H9 (cell line): ENCODE data around the gene TMEM80. TPM values are rescaled to one million over a fixed set of nuclear protein-coding genes. Genes with fewer than 3 reads are reported as not detected.

Experiments used
- DNase-seq: peaks from one replicate; pipeline ENCODE4 v3.0.0-alpha.2; 2017
- H2AFZ ChIP-seq: one replicate; pipeline ENCODE4 v1.6.1; 2013; ENCODE audit warnings: mild to moderate bottlenecking, low read length, control low read depth, moderate library complexity
- H2AK5ac ChIP-seq: 2 replicates; pipeline ENCODE4 v1.6.1; 2013; ENCODE audit warnings: low read length, control low read depth, mixed read lengths; ENCODE audit not compliant: insufficient read length
- H2BK120ac ChIP-seq: one replicate; pipeline ENCODE4 v1.6.1; 2013; ENCODE audit warnings: low read depth, mild to moderate bottlenecking, low read length, control low read depth, inconsistent platforms; ENCODE audit not compliant: poor library complexity, severe bottlenecking
- H2BK12ac ChIP-seq: 2 replicates; pipeline ENCODE4 v1.6.1; 2013; ENCODE audit warnings: low read length, control low read depth, mixed read lengths, low read depth; ENCODE audit not compliant: insufficient read length
- H2BK15ac ChIP-seq: 2 replicates; pipeline ENCODE4 v1.6.1; 2013; ENCODE audit warnings: low read depth, low read length, control low read depth
- H2BK20ac ChIP-seq: one replicate; pipeline ENCODE4 v1.6.1; 2013; ENCODE audit warnings: low read depth, mild to moderate bottlenecking, low read length, control low read depth, inconsistent platforms; ENCODE audit not compliant: poor library complexity, severe bottlenecking
- H2BK5ac ChIP-seq: 2 replicates; pipeline ENCODE4 v1.6.1; 2013; ENCODE audit warnings: low read length, control low read depth, mixed read lengths; ENCODE audit not compliant: insufficient read length
- H3K14ac ChIP-seq: 2 replicates; pipeline ENCODE4 v1.6.1; 2013; ENCODE audit warnings: low read length, control low read depth; ENCODE audit not compliant: insufficient read depth
- H3K18ac ChIP-seq: 2 replicates; pipeline ENCODE4 v1.6.1; 2013; ENCODE audit warnings: low read depth, mild to moderate bottlenecking, mixed read lengths, low read length, control low read depth; ENCODE audit not compliant: insufficient read length
- H3K23ac ChIP-seq: 2 replicates; pipeline ENCODE4 v1.6.1; 2013; ENCODE audit warnings: low read length, control low read depth, mixed read lengths, low read depth; ENCODE audit not compliant: insufficient read length
- H3K23me2 ChIP-seq: 2 replicates; pipeline ENCODE4 v1.6.1; 2013; ENCODE audit warnings: low read depth, mild to moderate bottlenecking, mixed read lengths, low read length, control low read depth; ENCODE audit not compliant: insufficient read length, poor library complexity, severe bottlenecking
- H3K27ac ChIP-seq: 2 replicates; pipeline ENCODE4 v1.5.1; 2013; ENCODE audit warnings: low read length, control low read depth, mixed read lengths, low read depth; ENCODE audit not compliant: insufficient read length
- H3K27me3 ChIP-seq: 2 replicates; pipeline ENCODE4 v1.6.1; 2013; ENCODE audit warnings: low read length, control low read depth, inconsistent platforms; ENCODE audit not compliant: insufficient read depth
- H3K4ac ChIP-seq: 2 replicates; pipeline ENCODE4 v1.6.1; 2013; ENCODE audit warnings: low read depth, mild to moderate bottlenecking, control low read depth, inconsistent platforms, low read length, moderate library complexity
- H3K4me1 ChIP-seq: 2 replicates; pipeline ENCODE4 v1.6.1; 2013; ENCODE audit warnings: low read length, control low read depth, inconsistent platforms; ENCODE audit not compliant: insufficient read depth
- H3K4me2 ChIP-seq: 2 replicates; pipeline ENCODE4 v1.6.1; 2013; ENCODE audit warnings: low read length, control low read depth, mixed read lengths; ENCODE audit not compliant: insufficient read length, insufficient read depth
- H3K56ac ChIP-seq: 2 replicates; pipeline ENCODE4 v1.6.1; 2013; ENCODE audit warnings: low read depth, mild to moderate bottlenecking, mixed read lengths, low read length, control low read depth; ENCODE audit not compliant: insufficient read length
- H3K79me1 ChIP-seq: 2 replicates; pipeline ENCODE4 v1.6.1; 2013; ENCODE audit warnings: low read depth, mild to moderate bottlenecking, moderate library complexity, low read length, control low read depth, inconsistent platforms; ENCODE audit not compliant: insufficient read depth, poor library complexity, severe bottlenecking
- H3K79me2 ChIP-seq: 2 replicates; pipeline ENCODE4 v1.6.1; 2013; ENCODE audit warnings: low read length, control low read depth, inconsistent platforms; ENCODE audit not compliant: insufficient read depth
- H3K9ac ChIP-seq: 2 replicates; pipeline ENCODE4 v1.6.1; 2013; ENCODE audit warnings: low read length, control low read depth, mixed read lengths; ENCODE audit not compliant: insufficient read length; ENCODE audit errors: extremely low read depth
- H3K9me3 ChIP-seq: one replicate; pipeline ENCODE4 v1.6.1; 2013; ENCODE audit warnings: low read depth, low read length, inconsistent platforms; ENCODE audit not compliant: control insufficient read depth
- H3T11ph ChIP-seq: one replicate; pipeline ENCODE4 v1.6.1; 2013; ENCODE audit warnings: mild to moderate bottlenecking, low read length, control low read depth, inconsistent platforms
- H4K20me1 ChIP-seq: one replicate; pipeline ENCODE4 v1.6.1; 2013; ENCODE audit not compliant: control insufficient read depth, insufficient read length, insufficient read depth
- H4K5ac ChIP-seq: 2 replicates; pipeline ENCODE4 v1.6.1; 2013; ENCODE audit warnings: low read depth, mild to moderate bottlenecking, mixed read lengths, low read length, control low read depth; ENCODE audit not compliant: insufficient read length
- H4K8ac ChIP-seq: replicated peaks from 2 replicates; pipeline ENCODE4 v1.6.1; 2013; ENCODE audit warnings: low read length, control low read depth, mixed read lengths, low read depth; ENCODE audit not compliant: insufficient read length
- H4K91ac ChIP-seq: 2 replicates; pipeline ENCODE4 v1.6.1; 2013; ENCODE audit warnings: low read depth, mild to moderate bottlenecking, moderate library complexity, mixed read lengths, low read length, control low read depth; ENCODE audit not compliant: insufficient read length
- H3K27ac Mint-ChIP-seq, 3 experiments: 2 replicates in 2 of 3; 3 replicates in 1 of 3; pipeline ENCODE4 v1.8.0; 2020 to 2021; ENCODE audit warnings: mixed read lengths in 3 of 3, mild to moderate bottlenecking in 1 of 3, moderate library complexity in 1 of 3
- H3K27me3 Mint-ChIP-seq: 2 replicates; pipeline ENCODE4 v1.8.0; 2021; ENCODE audit warnings: low read depth, mild to moderate bottlenecking, moderate library complexity, mixed read lengths
- H3K36me3 Mint-ChIP-seq, 3 experiments: 2 replicates in 2 of 3; 3 replicates in 1 of 3; pipeline ENCODE4 v1.8.0; 2020 to 2021; ENCODE audit warnings: low read depth in 3 of 3, mixed read lengths in 3 of 3; ENCODE audit not compliant: insufficient read depth in 1 of 3
- H3K4me1 Mint-ChIP-seq, 2 experiments: 2 replicates each; pipeline ENCODE4 v1.8.0; 2020; ENCODE audit warnings: mixed read lengths in 2 of 2
- H3K4me3 Mint-ChIP-seq, 2 experiments: 2 replicates in 1 of 2; 3 replicates in 1 of 2; pipeline ENCODE4 v1.8.0; 2020 to 2021; ENCODE audit warnings: mild to moderate bottlenecking in 2 of 2, mixed read lengths in 2 of 2, moderate library complexity in 1 of 2
- H3K9me3 Mint-ChIP-seq, 2 experiments: 2 replicates in 1 of 2; 3 replicates in 1 of 2; pipeline ENCODE4 v1.8.0; 2020; ENCODE audit warnings: mild to moderate bottlenecking in 2 of 2, mixed read lengths in 2 of 2, moderate library complexity in 1 of 2
- CTCF ChIP-seq: fragments of 200-600 bp; sonication (generic); conservative IDR thresholded peaks from 3 replicates; pipeline ENCODE4 v1.8.0; 2021; ENCODE audit warnings: antibody characterized with exemption, mild to moderate bottlenecking
- WGBS: extraction: QIAGEN DNeasy Blood & Tissue Kit; methylation state at CpG from one replicate; pipeline ENCODE4 v1.1.7; 2013; ENCODE audit warnings: missing lambda C conversion rate, low lambda C conversion rate, mixed read lengths; ENCODE audit not compliant: insufficient read length; ENCODE audit errors: extremely low coverage; 5-methylcytosine and 5-hydroxymethylcytosine counted together
- total RNA-seq: library from RNA; stranded (reverse); gene quantifications from 2 replicates; pipeline ENCODE4 v1.2.1, GENCODE V29; 2021

The TMEM80 gene
- total RNA-seq, 1 experiment from 2014 or later: 23.6 TPM

GRCh38 chr11:725624-726202 lies 30.1 kb downstream of the TMEM80 start:
- Histone ChIP-seq H4K91ac (no peak overlapping the region), H3K23me2 (peaks cover 7% of the 10 kb centered on the region), H3K79me1 (no peaks in the 10 kb centered on the region), H3K79me2 (no peaks in the 10 kb centered on the region), H3K4me2 (peak overlapping the region; percentile 27), H4K20me1 (no peaks in the 10 kb centered on the region), H2AFZ (no peak overlapping the region), H2BK20ac (no peak overlapping the region), H3K14ac (no peak overlapping the region; the same call in 1 of the 2 replicates), H3K27me3 (no peaks in the 10 kb centered on the region), H2BK120ac (no peak overlapping the region), H3K23ac (no peak overlapping the region), H2BK5ac (no peak overlapping the region), H3K56ac (no peak overlapping the region), H3K9me3 (no peaks in the 10 kb centered on the region), H3K18ac (no peak overlapping the region), H3T11ph (no peak overlapping the region), H2AK5ac (no peak overlapping the region), H3K4me1 (no peaks in the 10 kb centered on the region), H4K5ac (no peak overlapping the region), H3K27ac (no peak overlapping the region), H2BK15ac (no peak overlapping the region), H3K4ac (no peak overlapping the region), H4K8ac (no peak overlapping the region), H2BK12ac (no peak overlapping the region), H3K9ac (no peak overlapping the region)
- no peak for TF ChIP-seq CTCF
- WGBS: no CpG with 5 or more reads among the region's 53 CpGs
- peaks cover 5 to 19% of the 10 kb centered on the region in 2 experiments; a peak in 3 of 4 replicates for H3K4me1 Mint-ChIP-seq
- peaks cover 0 to 8% (median 0%) of the 10 kb centered on the region in 3 experiments; a peak in 2 of 7 replicates for H3K36me3 Mint-ChIP-seq
- DNase-seq: peak; percentile 67
- peak overlapping the region; percentile 61 to 72; a peak in 4 of 5 replicates for H3K4me3 Mint-ChIP-seq
- H3K27ac Mint-ChIP-seq: no peak overlapping the region
- no peaks in the 10 kb centered on the region for H3K9me3 Mint-ChIP-seq
- no peaks in the 10 kb centered on the region for H3K27me3 Mint-ChIP-seq
